ENCODE data around the gene SARDH. TPM values are rescaled to one million over a fixed set of nuclear protein-coding genes. Genes with fewer than 3 reads are reported as not detected.

The SARDH gene
- total RNA-seq, 2 donors from 2014 or later = 8.4 to 11.2 TPM

GRCh38 chr9:133786907-133787753 lies 49.0 kb upstream of the SARDH start:
- DNase-seq = no peak
- WGBS, 2 experiments (ENCODE audit: insufficient coverage in 1 of 2, insufficient read length in 1 of 2) = 93 to 95% methylated on average over 13 to 17 of the region's 17 CpGs
- Histone ChIP-seq H3K9me3 (ENCODE audit: control insufficient read depth, low read length) (no peaks in the 10 kb centered on the region), H3K9ac (ENCODE audit: extremely low read depth, low read length, poor library complexity, severe bottlenecking) (no peak overlapping the region), H3K36me3 (ENCODE audit: control insufficient read depth, insufficient read depth, low read length) (peaks cover 24% of the 10 kb centered on the region), H3K4me3 (ENCODE audit: low read length) (no peak overlapping the region), H3K27ac (ENCODE audit: low read depth, low read length) (peak overlapping the region; percentile 38), H3K27me3 (ENCODE audit: control insufficient read depth, insufficient read depth, low read length, poor library complexity, severe bottlenecking) (no peaks in the 10 kb centered on the region), H3K4me1 (ENCODE audit: control insufficient read depth, insufficient read depth, low read length) (no peaks in the 10 kb centered on the region)
- Mint-ChIP-seq H3K36me3 (ENCODE audit: low read depth) (peaks cover 26% of the 10 kb centered on the region), H3K4me1 (no peaks in the 10 kb centered on the region), H3K27ac (no peak overlapping the region), H3K27me3 (ENCODE audit: insufficient read depth) (no peaks in the 10 kb centered on the region), H3K9me3 (no peaks in the 10 kb centered on the region), H3K4me3 (no peak overlapping the region)
- no peak for TF ChIP-seq CTCF (conservative IDR thresholded peaks at IDR 0.05)

- no peaks in the 10 kb centered on the region for H3K27me3 ChIP-seq (ENCODE audit: control insufficient read depth, insufficient read depth, low read length, poor library complexity, severe bottlenecking)
- Mint-ChIP-seq H3K36me3 (ENCODE audit: low read depth) (peaks cover 18% of the 10 kb centered on the region), H3K4me1 (no peaks in the 10 kb centered on the region), H3K4me3 (no peak overlapping the region), H3K27ac (no peak overlapping the region), H3K9me3 (no peaks in the 10 kb centered on the region), H3K27me3 (ENCODE audit: insufficient read depth) (no peaks in the 10 kb centered on the region)
- TF ChIP-seq CTCF (conservative IDR thresholded peaks at IDR 0.05) = no peak
- 91 to 94% methylated on average over 6 to 11 of the region's 11 CpGs for WGBS, 2 experiments (ENCODE audit: insufficient coverage in 1 of 2, insufficient read length in 1 of 2)
- H3K9me3 ChIP-seq (ENCODE audit: control insufficient read depth, low read length) = no peaks in the 10 kb centered on the region
- DNase-seq = no peak
- peak overlapping the region; percentile 38 for H3K27ac ChIP-seq (ENCODE audit: low read depth, low read length)
- peaks cover 19% of the 10 kb centered on the region for H3K36me3 ChIP-seq (ENCODE audit: control insufficient read depth, insufficient read depth, low read length)
- no peak overlapping the region for H3K4me3 ChIP-seq (ENCODE audit: low read length)
- H3K4me1 ChIP-seq (ENCODE audit: control insufficient read depth, insufficient read depth, low read length) = no peaks in the 10 kb centered on the region
- no peak overlapping the region for H3K9ac ChIP-seq (ENCODE audit: extremely low read depth, low read length, poor library complexity, severe bottlenecking)
These were observed 48.2 kb upstream of the SARDH start for GRCh38 chr9:133786371-133786753.

- no peak overlapping the region for H3K27ac ChIP-seq (ENCODE audit: low read depth, low read length)
- no peak overlapping the region for H3K9ac ChIP-seq (ENCODE audit: extremely low read depth, low read length, poor library complexity, severe bottlenecking)
- Mint-ChIP-seq H3K27ac (no peak overlapping the region), H3K4me1 (no peaks in the 10 kb centered on the region), H3K9me3 (no peaks in the 10 kb centered on the region), H3K4me3 (no peak overlapping the region), H3K36me3 (ENCODE audit: low read depth) (peaks cover 22% of the 10 kb centered on the region), H3K27me3 (ENCODE audit: insufficient read depth) (no peaks in the 10 kb centered on the region)
- H3K4me3 ChIP-seq (ENCODE audit: low read length) = no peak overlapping the region
- DNase-seq = no peak
- no peaks in the 10 kb centered on the region for H3K9me3 ChIP-seq (ENCODE audit: control insufficient read depth, low read length)
- no peaks in the 10 kb centered on the region for H3K4me1 ChIP-seq (ENCODE audit: control insufficient read depth, insufficient read depth, low read length)
- 91 to 92% methylated on average over 15 to 16 of the region's 16 CpGs for WGBS, 2 experiments (ENCODE audit: insufficient coverage in 1 of 2, insufficient read length in 1 of 2)
- no peak for TF ChIP-seq CTCF (conservative IDR thresholded peaks at IDR 0.05)
- H3K36me3 ChIP-seq (ENCODE audit: control insufficient read depth, insufficient read depth, low read length) = peaks cover 21% of the 10 kb centered on the region
- no peaks in the 10 kb centered on the region for H3K27me3 ChIP-seq (ENCODE audit: control insufficient read depth, insufficient read depth, low read length, poor library complexity, severe bottlenecking)
These were observed 47.7 kb upstream of the SARDH start for GRCh38 chr9:133785753-133786370.

Data from endodermal cell (in vitro differentiated cells).